Ureter (tissue), 1 donor: ENCODE data around the gene ADGRD1. TPM values are rescaled to one million over a fixed set of nuclear protein-coding genes. Genes with fewer than 3 reads are reported as not detected.
"Not testable (repeated sequence)": the region's sequence is repeated elsewhere in the genome, so short reads cannot be mapped to it uniquely, and the experiment has no call there.

Experiments used
- DNase-seq: peaks from one replicate; pipeline ENCODE4 v3.0.0-alpha.2; 2020; ENCODE audit warnings: low spot score
- total RNA-seq: library from RNA; stranded (reverse); gene quantifications from one replicate; pipeline ENCODE4 v1.2.4, GENCODE V29; 2023
- donor health status: DM: yes; HTN: yes; CAD: no.

The ADGRD1 gene
- total RNA-seq, 1 donor from 2014 or later = 80.2 TPM

DNA sequence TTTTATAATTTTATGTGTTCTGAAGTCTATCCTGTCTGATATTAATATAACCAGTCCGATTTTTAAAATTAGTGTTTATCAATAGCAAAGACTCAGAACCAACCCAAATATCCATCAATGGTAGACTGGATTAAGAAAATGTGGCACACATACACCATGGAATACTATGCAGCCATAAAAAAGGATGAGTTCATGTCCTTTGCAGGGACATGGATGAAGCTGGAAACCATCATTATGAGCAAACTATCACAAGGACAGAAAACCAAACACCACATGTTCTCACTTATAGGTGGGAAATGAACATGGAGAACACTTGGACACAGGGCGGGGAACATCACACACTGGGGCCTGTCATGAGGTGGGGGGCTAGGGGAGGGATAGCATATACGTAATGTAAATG is 16.2 kb upstream of the ADGRD1 start:
- not testable (repeated sequence) for DNase-seq

GRCh38 chr12:130938186-130938585 is 15.5 kb upstream of the ADGRD1 start:
- DNase-seq = no peak

DNA sequence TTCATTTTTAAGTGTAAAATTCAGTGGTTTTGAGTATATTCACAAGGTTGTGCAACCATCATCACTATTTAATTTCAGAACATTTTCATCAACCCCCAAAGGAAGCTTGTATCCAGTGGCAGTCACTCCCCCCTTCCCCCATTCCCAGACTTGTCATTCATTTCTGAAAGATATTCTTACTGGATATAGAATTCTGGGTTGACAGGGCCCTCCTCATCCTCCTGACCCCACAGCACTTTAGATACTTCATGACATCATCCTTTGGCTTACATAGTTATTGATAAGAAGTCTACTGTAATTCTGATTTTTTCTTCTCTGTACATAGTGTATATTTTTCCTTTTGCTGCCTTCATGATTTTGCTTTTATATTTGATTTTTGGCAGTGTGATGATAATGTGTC is 8.8 kb upstream of the ADGRD1 start:
- no peak for DNase-seq

DNA sequence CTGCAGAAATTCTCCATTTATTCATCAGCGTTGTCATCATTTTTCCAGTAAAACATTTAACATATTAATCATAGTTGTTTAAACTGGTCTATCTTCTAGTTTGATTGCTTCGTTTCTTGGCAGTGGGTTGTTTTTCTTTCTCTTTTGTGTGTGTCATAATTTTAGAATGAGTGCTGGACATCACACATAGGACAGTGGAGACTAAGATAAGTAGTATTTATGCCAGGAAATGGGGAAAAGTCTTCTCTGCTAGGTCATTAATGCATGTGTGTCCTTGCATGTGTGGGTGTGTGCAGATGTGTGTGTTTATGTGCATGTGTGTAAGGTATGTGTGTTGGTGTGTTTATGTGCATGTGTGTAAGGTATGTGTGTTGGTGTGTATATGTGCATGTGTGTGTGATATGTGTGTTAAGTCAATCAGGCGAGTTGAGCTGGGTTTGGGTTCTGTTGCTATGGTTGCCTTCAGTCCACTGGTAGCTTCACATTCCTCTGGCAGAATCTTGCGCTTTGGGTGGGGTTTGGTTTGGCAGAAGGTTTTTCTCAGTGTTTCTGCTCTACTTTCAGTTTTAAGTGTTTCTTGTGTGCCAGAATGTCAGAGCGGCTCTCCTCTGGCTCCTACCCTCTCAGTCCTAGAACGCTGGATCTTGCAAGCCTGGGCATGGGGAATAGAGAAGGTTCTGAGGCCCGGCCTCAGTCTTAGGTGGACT is 7.8 kb upstream of the ADGRD1 start:
- no peak for DNase-seq

GRCh38 chr12:130947028-130947613 is 6.6 kb upstream of the ADGRD1 start:
- DNase-seq = no peak

DNA sequence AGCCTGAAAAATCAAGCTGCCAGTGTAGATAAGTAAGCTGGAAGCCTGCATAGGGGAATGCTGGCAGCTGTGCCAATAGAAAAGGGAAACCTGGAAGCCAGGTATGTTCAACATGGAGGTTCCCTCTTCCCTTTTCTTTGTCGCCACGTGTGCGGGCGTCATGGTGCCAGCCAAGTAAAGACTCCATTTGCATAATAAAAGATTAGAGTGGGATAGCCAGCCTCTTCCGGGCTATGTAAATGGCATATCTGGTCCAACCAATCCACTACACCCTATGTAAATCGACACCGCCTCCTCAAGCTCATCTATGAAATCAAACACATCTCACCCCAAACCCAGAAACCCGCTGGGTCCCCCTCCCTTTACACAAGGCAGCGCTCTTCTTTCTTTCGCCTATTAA is 5.6 kb upstream of the ADGRD1 start:
- DNase-seq = no peak

DNA sequence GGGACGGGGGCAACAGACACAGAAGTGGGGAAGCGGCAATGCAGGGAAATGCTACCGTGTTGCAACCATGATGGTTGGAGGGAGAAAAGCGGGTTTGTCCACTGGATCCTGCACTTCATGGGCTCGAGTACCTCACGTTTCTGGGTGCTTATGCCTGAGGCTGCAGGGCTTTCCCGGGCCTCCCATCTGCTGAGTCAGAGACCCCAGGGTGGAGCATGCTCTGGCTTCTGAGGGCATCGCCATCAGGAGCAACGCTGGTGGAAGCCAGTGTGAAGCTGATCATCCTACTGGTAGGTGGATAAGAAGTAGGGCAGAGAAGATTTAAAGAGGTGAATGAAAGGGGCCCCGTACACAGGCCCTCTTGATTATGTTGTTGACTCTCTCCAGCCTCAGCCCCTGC is 5.0 kb upstream of the ADGRD1 start:
- no peak for DNase-seq

DNA sequence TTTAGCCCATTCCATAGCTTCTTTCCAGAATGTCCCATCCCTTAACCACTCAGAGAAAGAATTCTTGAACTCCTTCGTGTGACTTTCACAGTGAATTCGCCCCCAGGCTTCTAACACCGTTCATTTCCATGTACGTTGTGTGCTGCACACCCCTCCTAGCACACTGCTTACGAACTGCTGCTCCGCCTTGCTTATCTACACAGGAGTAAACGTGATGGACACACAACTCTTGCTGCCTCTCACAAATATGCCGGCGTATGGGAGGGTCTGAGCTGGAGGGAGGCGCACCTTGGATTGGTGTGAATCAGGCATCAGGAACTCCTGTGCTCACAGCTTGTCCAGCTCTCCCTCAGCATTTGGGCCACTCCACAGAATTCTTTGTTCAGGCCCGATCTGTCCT is 3.9 kb upstream of the ADGRD1 start:
- DNase-seq = no peak

GRCh38 chr12:130951636-130952035 is 2.1 kb upstream of the ADGRD1 start:
- DNase-seq = no peak

- no peak for DNase-seq
These were observed 1.3 kb upstream of the ADGRD1 start for GRCh38 chr12:130952171-130952954.

DNA sequence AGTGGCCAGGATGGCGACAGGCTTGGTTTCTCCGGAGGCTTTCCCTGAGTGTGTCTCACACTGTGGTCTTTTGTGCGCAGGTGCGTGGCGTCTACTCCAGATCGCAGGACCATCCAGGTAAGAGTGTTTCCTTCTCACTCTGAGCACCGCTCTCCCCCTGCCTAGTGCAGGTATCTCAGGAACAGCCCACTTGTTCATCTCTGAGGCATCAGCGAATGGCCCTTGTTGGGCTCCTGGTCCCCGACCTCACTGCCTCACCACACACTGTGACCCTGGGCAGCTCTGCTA is 781 bp downstream of the ADGRD1 start:
- DNase-seq = no peak

DNA sequence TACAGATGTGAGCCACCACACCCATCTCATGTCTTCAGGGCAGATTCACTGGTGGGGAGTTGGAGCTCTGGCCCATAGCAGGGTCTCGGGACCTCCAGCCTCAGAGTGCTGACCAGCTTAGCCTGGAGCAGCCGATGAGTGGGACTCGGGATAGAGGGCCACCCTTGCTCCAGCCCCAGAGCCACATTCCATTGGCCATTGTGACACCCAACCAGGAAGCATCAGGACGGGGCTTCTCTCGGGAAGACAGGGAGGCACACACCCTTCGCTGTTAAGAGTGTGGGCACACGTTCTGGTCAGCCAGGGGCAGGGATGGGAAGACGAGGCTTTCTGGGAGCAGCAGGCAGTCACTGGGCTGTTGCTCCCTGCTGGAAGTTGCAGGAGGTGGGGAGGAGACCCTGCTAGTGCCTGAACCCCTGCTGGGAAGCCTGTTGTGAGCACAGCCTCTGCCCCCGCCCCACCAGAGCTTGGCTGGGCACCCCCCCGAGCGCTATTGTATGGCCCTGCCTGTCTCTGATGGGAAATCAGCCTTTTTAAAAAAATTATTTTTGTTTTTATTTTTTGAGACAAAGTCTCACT is 1.6 kb downstream of the ADGRD1 start:
- DNase-seq = no peak

DNA sequence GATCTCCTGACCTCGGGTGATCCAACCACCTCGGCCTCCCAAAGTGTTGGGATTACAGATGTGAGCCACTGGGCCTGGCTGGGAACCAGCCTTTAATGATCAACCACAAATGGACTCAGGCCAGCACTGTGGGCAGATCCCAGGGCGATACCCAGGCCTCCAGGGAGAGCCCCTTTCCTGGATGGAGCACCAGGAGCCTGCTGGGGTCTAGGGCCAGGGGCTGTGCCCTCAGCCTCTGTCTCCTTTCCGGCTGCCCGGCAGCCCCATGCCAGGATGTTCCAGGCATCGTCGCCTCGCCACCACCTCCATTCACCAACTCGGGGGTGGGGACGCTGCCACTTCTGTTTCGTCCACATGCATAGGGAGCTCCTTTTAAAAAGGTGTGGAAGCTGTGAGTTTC is 2.3 kb downstream of the ADGRD1 start:
- no peak for DNase-seq

- no peak for DNase-seq
These were observed 3.0 kb downstream of the ADGRD1 start for GRCh38 chr12:130956456-130957303.

DNA sequence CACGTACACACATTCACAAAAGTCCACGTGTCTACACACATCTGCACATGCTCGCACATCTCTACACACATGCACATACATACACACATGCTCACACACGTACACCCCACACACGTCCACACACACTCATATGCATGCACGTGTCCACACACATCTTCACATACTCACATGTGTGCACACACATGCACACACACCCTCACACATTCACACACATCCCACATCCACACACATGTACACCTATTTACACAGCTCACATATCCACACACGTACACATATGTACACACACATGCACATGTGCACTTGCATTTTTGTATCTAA is 3.6 kb downstream of the ADGRD1 start:
- no peak for DNase-seq

- DNase-seq = no peak
These were observed 4.9 kb downstream of the ADGRD1 start for GRCh38 chr12:130958557-130959140.

DNA sequence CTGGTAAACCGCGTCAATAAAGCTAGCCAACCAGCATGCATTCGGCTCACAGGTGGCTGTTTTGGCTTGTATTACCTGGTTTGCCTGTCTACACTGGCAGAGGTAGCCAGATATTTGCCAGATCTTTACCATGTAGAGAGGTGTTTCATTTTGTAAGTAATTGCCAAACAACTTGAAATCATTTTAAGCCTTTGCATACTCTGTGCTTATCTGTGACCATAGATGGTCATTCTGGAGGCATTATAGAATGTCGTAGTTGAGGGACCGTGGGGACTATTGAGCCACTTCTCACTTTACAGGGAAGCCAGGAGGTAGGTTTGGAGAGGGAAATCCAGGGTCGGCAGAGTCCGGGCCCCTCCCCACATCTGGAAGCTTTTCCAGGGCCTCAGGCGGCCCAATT is 5.9 kb downstream of the ADGRD1 start:
- no peak for DNase-seq

DNA sequence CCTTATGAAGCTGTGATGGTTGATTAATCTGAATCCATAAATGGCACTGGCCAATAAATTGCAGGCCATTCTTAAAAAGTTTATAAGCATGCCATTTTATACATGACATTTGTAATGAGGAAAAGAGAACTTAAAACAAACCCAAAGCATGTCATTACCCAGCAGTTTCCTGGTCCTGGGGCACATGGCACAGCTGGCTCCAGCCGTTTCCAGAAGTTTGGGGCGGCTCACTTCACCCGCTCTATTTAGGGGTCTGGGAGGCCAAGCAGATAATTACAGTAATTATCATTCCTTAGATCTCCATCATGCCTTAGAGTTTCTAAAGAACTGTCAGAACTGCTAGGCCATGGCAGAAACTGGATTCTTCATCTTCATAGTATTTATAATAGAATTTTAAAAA is 6.4 kb downstream of the ADGRD1 start:
- no peak for DNase-seq

GRCh38 chr12:130960787-130961186 is 7.1 kb downstream of the ADGRD1 start:
- no peak for DNase-seq

DNA sequence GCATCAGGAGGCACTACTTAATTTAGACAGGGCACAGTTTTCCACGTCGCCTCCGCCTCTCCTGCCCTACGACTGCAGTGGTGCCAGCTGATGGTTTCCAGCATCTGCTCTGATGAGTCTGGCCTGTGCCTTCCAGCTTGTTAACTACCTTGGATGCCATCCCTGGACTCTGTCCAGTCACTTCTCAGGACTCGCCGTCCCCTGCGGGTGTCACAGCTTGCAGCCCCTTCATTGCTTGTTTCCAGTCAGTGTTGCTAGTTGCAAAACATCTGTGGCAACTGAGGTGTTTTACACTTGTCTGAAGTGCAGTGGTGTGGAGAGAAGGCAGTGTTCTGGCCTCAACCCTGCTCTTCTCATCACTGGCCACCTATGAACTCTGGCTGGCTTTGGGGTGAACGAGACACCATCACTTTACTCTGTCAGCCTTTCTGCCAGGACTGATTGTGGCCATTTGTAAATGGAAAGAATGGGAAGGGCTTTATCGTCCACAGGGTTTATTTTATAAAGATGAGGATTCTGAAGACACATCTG is 8.3 kb downstream of the ADGRD1 start:
- no peak for DNase-seq

- DNase-seq = no peak
These were observed 11.5 kb downstream of the ADGRD1 start for GRCh38 chr12:130965214-130965613.

GRCh38 chr12:130965668-130966067 is 12.0 kb downstream of the ADGRD1 start:
- no peak for DNase-seq
